NCI-H187 (cell line): Measurements from ENCODE around the gene SWT1.

Experiments
- DNase-seq, 2 experiments: peaks; one replicate each; lab custom pipeline; 2025; lab: John Stamatoyannopoulos, UW

SWT1 gene, protein sequence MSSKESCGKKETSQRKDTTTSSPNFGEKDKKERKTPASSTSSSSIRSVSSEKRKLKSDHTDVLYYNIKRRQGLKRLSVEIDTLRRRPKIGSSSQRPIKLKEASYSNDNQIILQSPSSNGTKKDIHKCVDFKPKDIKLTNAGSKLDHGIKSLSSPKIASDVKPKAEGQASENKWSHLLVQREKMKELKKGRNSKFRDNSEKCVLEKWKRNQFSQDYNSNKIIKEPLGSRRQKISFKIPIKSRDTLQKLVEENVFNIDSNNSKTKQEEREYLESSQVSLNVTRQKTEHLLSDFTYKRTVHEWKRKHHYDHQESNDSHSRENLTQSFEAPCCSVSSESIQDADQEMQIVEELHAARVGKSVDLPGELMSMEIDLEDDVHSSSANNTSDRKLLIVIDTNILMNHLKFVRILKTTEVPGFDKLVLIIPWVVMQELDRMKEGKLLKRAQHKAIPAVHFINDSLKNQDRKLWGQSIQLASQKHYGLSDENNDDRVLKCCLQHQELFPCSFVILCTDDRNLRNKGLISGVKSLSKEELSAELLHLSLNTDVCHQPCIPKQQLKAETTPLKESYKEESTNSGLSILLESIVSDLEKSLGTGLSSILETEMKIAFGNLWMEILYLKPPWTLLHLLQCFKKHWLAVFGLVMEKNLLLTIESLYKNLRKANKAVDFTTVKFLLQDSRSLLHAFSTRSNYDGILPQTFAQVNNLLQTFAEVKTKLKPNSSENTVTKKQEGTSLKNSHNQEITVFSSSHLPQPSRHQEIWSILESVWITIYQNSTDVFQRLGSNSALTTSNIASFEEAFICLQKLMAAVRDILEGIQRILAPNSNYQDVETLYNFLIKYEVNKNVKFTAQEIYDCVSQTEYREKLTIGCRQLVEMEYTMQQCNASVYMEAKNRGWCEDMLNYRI

DNA sequence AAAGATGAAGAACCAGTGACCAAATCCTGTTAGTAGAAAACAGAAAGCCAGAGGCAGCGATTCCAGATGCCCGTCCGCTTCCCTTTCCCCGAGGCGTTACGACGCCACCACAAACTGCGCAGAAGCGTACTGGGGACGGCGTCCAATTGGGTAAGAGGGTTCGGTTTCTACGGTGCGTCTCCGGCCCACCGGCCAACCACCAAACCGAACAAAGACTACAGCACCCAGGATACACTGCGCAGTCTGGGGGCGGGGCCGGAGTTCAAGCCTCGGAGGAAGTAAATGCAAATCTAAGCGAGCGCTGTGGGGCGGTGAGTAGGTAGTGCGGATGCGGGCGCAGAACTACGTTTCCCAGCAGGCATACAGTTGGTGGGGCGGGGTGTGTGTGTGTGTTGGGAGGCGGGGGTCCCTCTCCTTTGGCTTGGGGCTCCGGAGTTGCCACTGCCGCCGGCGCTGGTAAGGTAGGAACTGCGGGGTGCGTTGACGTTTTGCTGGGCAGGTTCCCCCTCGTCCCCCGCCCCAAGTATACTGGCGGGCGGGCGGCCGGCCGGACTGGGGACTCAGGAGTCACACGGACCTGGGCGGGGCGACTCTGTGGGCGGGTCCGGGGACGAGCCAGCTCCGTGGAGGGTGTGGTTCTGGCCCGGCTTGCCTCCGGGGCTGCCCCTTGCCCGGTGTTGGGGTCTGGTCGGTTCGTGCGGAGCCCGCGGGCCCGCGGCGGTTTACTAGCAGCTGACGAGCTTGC, at the start of gene SWT1, which contains the start of gene TRMT1L:
Gene SWT1 (plus strand): TSS at position 314 of the 745 bp plus-strand sequence. CDS start 3,675 bp downstream, outside the sequence.
Gene TRMT1L (minus strand): TSS at position 100 of the 745 bp plus-strand sequence. CDS start 241 bp downstream, outside the sequence.
- DNase-seq, result peak; percentile 99 to 100

DNA sequence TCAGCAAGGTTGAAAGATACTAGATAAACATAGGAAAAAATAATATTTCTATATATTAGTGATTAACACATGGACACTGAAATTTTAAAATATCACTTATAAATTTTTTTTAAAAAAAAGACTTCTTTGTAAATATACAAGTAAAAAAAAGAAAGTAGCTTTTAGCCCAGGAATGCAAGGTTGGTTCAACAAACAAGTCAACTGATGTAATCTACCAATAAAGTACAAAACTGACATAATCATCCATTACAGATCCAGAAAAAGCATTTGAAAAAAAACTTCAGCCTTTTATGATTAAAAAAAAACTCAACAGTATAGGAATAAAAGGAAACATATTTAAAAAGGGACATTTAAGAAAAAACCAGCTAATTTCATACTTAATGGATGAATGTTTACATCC, 48.6 kb upstream of the SWT1 start:
- DNase-seq, result no peak

DNA sequence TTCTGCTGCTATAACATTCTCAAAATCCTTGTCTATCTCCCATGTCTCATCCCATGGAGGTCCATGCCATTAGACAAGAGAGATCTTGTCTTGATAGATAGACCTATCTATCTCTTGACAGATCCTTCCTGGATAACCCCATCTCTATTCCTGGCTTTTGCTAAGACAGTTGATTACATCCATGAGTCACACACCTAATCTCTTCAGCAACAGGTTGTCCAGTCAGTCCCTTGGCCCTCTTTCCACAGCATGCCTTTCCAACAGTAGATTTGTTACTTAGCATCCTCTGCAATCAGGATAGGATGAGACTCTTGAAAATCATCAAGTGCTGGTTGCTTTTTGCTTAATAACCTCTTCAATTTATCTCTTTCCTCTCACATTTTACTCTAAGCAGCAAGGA, 46.8 kb upstream of the SWT1 start:
- DNase-seq, result no peak

DNA sequence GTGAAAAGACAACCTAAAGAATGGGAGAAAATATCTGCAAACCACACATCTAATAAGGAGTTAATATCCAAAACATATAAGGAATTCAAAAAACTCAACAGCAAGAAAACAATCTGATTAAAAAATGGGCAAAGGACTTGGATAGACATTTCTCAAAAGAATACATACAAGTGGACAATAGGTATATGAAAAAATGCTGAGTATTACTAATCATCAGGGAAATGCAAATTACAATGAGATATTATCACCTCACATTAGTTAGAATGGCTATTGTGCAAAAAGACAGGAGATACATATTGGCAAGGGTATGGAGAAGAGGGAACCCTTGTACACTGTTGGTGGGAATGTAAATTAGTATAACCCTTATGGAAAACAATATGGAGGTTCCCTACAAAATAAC, 45.1 kb upstream of the SWT1 start:
- DNase-seq, result no peak

DNA sequence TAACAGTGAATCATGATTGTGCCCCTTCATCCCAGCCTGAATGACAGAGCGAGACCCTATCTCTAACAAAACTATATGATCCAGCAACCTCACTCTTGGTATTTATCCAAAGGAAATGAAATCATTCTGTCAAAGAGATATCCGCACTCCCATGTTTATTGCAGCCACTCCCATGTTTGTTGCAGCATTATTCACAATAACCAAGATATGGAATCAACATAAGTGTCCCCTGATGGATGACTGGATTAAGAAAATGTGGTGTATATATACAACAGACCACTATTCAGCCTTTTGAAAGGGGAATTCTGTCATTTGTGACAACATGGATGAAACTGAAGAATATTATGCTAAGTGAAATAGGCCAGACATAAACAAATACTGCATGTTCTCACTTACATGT, 44.6 kb upstream of the SWT1 start:
- no peak for DNase-seq

DNA sequence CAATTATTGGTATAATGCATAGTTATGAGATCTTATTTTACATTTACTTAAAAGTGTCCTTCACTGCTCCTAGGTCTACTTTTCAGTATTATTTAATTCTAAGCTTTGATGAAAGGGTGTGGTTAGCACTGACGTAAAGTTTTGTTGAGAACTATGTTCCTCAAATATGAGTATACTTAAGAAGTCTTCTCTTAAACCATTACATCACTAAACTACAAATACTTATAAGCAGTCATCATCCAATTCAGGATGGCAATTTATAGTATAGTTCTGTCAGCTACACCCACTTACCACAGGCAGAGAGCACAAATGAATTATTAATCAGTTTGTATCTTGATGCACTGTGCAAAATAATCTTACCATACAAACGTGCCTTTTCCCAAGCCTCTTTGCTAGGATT, 27.3 kb upstream of the SWT1 start:
- no peak for DNase-seq

DNA sequence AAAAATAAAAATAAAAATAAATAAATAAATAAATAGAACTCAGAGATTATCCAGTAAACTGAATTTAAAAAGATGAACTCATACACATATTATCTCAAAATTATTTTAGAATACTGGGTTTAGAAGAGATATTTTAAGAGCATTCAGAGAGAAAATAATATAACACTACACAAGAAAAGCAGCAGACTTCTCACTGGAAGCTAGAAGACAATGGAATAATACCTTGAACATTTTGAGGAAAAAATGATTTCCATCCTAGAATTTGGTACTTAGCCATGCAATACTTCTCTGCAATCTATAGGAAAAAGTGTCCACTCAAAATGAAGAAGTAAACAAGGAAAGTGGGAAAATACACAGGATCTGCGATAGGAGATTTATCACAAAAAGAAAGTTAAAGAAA, 24.4 kb upstream of the SWT1 start:
- no peak for DNase-seq

DNA sequence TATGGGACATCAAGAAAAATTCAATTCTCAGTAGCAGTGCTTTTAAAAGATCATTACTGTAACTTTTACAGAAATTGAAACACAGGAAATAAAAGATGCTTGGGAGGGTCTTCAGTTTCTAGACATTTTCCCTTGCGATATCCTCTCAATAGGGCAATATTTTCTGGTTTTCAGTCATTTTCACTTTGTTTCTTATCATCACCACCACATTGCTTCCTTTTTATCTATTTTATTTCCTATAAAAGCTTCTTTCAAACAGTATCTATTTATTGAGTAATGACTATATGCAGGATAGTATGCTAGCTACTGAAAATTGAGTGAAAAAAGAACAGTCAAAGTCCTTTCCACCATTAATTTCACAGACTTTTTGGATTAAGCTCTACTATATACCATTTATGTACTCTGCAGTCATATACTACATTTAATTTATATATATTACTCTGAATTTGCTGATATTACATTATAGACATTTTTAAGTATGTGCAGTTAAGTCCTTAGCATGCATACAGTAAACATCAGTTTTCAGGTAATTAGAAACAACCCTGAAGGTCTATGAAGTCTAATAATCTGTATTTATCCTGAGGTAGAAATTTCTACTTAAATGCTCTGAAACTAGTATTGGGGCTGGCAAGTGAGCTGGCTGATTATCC, 18.9 kb upstream of the SWT1 start:
- no peak for DNase-seq

DNA sequence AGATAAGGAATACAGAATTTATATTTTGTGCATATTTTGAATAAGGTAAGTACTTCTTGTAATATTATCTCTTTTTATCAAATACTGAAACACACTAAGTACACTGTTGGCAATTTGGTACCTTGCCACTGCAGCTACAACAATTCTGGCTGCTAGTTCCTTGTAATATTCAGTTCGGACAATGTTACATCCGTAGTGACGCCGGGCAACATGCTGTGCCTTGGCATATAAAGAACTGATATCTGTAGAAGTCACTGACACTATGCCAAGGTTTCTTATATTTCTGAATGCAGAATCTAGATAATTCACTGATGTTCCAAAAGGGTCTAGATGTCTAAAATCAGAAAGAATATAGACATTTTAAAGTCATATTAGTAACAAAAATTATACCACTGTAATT, 17.7 kb upstream of the SWT1 start:
- no peak for DNase-seq

DNA sequence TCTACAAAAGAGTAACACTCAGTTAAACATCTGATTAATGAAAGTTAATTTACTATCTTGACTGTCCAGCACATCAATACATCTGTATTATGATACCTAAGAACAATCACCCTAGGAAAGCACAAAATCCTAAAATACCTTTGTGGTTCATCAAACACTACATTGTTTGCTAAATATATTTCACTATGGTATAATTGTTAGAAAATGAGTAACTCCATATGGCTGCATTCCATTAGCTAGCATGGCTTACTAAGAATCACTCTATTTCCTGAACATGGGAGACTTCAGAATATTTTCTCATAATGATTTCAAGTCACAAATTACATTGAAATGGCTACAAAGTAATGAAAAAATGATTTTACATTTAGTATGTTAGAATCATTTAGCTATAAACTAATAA, 12.7 kb upstream of the SWT1 start:
- no peak for DNase-seq

DNA sequence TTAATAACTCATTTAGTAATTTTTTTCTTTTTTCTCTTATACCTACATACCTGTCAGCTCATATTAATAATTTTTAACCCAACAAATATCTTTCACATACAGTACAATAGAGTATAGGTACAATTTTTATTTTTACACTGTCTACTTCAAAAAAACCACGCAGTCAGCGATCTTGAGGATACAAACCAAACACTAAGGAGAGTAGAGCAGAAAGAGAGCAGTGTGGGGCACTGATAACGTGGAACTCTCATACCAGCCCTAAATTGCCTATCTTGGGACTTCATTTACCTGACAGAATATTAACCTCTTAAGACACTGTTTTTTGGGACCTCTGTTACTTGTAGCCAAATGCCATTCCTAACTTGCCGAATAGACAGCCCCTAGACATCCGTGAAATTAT, 5.8 kb upstream of the SWT1 start:
- no peak for DNase-seq

DNA sequence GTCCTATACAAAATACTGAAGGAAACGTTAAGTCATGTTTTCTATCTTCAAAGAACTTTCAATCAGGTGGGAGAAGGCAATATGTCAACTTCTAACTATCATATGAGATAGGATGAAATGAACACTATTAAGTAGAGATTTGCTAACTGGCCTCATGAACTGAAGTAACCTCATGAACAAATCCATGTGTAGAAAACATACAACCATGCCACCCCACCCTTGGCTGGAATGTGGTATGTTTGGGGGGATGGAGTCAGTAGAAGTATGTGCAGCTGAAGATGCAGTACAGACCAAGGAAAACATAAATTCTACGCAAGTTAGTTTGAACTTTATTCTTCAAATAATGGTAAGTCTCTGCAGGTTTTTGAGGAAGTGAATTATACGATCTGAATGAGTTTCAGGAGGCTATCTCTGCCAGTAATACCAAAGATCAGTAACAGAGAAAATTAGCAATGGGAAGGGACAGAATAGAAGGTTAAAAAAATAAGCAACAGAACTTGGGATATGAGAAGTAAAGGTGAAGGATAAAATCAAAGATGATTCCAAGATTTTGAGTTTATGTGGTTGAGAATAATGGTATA, 4.7 kb upstream of the SWT1 start:
- no peak for DNase-seq

DNA sequence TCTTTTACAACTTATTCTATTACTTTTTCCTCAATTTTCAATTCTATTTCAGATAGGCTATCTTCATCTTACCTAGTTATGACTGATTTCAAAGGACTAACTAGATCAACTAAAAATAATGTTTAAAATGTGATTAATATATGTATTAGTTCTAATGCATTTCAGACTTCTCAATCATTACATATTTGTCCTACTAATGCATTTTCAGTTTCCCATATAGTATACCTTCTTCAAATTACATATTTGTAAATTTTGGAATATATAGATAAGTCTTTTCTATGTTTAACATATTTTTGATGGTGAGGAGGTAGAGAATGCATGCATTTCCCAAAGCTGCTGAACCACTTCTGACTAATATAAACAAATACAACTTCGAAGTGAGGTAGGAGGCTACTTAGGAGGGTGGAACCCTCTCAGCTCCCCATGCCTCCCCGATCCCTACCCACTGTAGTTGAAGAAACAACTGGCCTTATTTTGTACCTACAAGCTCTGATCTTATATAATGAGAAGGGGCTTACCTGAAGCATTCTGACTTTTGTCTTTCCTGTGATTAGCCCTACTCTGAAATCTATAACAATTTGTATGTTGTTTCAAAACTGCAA, 2.0 kb upstream of the SWT1 start:
- DNase-seq, result no peak

DNA sequence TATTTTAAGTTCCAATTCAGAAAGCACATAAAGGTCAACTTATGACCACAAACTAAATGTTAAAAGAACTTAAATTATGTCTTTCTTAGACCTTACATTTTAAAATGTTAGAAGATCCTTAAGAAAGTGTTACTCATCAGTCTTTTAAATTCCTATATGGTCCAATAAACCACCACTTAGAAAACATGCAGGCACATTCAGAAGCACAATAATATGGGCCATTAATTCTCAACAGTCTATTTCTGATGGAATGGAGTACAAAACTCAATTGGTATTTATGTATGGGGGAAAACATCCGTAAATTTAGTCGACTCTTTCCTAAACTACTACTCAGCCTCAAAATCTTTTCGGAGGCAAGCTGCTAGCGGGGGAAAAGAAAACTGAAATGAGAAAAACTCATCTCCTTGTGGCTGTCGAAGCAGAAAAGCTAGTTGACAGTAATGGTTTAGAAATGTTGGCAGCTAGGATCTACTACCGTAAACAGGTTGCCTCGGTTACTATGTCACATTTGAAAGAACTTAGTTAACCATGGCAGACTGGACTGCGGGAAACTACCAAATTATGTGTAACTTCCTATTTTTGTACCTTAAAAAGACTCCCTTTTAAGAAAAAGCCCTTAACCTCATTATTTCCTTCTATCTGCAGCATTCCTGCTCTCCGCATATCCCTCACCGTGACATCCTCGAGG, 1.2 kb upstream of the SWT1 start:
- no peak for DNase-seq

DNA sequence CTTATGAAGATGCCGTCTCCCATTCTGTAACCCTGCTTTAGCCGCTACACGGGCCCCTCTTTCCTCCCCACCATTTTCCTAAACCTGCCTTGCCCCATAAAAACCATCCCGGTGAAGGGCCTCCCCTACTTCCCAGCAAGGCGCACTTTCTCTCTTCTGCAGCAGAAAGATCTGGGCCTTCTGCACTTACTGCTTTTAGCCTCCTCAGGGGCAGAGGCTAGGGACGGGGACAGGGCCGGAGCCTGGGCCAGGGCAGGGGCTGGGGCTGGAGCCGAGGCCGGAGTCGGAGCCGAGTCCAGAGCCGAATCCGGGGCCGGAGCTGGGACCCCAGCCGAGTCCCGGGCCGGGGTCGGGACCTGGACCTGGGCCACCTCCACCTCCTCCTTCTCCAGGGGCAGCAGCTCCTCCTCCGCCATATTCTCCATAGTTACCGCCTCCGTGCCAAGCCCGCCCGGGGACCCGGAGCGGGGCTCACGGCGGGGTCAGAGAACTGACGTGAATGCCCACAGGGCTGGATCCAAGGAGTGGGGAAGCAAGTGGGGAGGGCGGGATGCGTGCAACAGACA, 596 bp upstream of the SWT1 start:
- DNase-seq, result peak in 1 of 2 experiments; percentile 75

DNA sequence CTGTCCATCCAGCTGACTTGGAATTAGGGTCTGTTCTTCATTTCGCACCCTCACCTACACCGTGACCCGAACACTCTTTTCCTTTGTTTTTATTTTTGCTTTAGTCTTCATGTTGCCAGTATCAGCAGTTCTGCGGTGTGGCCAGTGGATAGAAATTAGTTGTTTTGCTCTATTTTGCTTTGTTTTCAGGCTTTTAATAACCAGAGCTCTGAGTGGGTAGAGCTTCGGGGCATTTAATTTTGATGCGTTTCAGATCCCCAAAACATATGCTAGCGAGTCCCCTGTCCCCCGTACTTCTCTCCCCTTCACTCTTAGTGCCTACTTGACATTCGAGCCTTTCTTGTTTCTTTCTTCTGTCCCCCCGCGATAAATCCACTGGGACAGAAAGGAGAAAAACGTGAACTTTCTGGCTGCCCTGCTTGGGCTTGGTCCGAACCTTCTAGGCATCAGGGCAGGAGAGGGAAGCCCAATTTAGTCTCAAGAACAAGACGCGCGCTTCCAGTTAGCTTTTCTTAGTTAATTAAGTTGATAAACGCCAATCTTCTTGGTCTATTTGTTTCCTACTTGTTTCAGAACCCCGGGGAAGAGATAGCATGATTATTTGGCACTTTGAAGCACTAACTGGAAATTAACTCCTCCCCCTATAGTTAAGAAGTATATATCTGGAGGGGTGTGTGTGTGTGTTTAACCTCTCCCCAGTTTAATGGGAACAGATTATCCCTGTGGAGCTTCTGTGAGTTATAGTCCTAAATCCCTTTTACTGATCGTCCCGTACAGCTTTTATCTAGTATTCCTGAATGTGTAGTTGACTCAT, 839 bp downstream of the SWT1 start:
- DNase-seq, result no peak

DNA sequence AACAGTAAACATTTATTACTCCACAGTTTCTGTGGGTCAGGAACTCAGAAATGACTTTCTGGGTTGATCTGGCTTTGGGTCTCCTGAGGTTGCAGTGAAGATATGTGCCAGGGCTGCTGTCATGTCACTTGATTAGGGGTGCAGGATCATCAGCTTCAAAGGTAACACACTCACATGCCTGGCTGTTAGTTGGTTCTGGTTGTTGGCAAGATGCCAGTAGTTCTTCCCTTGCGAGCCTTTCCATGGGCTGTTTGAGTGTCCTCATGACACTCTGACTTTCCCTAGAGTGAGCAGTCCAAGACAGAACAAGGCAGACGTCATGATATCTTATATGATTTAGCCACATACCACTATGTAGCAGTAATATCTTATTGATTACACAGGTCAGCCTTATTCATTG, 1.8 kb downstream of the SWT1 start:
- peak in 1 of 2 experiments; percentile 42 for DNase-seq

DNA sequence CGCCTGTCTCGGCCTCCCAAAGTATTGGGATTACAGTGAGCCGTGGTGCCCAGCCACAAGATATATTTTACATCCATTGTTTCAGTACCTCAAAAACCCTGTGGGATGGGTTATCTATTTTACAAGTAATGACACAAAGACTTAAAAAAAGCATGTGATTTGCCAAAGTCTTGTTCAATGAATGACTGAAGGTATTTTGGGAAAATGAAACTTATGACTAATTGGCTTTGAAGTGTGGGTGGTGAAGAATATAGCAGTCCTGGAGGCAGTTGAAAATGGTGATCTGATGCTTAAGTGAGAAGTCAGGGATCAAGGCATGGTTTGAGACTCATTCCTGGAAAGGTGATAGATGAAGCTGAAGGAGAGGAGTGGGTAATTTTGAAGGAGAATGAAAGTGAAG, 3.0 kb downstream of the SWT1 start:
- DNase-seq, result no peak

DNA sequence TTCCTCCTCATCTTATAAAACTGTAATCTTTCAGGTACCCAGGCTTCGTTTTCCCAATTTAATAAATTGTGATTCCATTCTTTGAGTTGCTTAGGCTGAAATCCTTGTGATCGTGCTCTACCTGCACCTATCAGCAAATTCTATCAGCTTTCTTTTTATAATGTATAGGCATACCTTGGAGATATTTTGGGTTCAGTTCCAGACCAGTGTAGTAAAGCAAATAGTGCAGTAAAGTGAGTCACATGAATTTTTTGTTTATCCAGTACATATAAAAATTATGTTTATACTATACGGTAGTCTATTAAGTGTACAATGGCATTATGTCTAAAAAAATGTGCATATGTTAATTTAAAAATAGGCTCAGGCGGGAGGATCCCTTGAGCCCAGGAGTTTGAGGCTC, 5.5 kb downstream of the SWT1 start:
- DNase-seq, result no peak
